Muscle of arm (tissue), 12 donors: ENCODE measurements around the gene NPR2. TPM values are rescaled to one million over a fixed set of nuclear protein-coding genes. Genes with fewer than 3 reads are reported as not detected.

Experiments
- DNase-seq: peaks from one replicate; pipeline ENCODE4 v3.0.0-alpha.2; 2013
- polyA plus RNA-seq, 12 donors: library from polyadenylated mRNA; unstranded; fragments of 120-200 nt; gene quantifications; one replicate each; pipeline ENCODE4 v1.2.1, GENCODE V29; 2013; ENCODE audit not compliant: insufficient read length in 12 of 12

The NPR2 gene
- polyA plus RNA-seq, 12 donors, result 14.4 to 30.9 (median 26.3) TPM; not detected in 1

GRCh38 chr9:35829084-35829763 is 37.8 kb downstream of the NPR2 start, which contains the start of gene TMEM8B:
Gene TMEM8B (plus strand): TSS chr9:35829228. CDS start chr9:35829448, 220 bp downstream.
- DNase-seq, result peak; percentile 95

- no peak for DNase-seq
Measured at GRCh38 chr9:35829764-35830096, 38.3 kb downstream of the NPR2 start.

GRCh38 chr9:35831040-35831439 is 39.6 kb downstream of the NPR2 start:
- no peak for DNase-seq

DNA sequence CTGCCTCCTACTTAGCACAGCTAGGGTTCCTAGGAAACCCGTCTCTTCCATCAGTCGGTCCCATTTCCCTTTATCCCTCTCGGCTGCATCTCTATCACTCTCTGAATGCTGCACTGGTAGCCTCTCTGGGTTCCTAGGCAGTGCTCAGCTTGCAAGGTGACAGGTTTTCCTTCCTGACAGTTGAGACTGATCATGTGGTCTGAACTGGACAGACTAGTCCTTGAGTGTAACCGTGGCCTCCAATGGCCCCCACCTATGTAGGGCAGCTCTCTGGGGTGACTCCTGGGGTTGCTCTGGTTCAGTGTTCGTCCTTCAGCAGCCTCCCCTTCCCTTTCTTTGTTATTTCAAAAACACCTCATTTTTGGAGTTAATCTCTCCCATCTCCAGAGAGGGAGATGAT is 41.4 kb downstream of the NPR2 start:
- DNase-seq, result no peak

DNA sequence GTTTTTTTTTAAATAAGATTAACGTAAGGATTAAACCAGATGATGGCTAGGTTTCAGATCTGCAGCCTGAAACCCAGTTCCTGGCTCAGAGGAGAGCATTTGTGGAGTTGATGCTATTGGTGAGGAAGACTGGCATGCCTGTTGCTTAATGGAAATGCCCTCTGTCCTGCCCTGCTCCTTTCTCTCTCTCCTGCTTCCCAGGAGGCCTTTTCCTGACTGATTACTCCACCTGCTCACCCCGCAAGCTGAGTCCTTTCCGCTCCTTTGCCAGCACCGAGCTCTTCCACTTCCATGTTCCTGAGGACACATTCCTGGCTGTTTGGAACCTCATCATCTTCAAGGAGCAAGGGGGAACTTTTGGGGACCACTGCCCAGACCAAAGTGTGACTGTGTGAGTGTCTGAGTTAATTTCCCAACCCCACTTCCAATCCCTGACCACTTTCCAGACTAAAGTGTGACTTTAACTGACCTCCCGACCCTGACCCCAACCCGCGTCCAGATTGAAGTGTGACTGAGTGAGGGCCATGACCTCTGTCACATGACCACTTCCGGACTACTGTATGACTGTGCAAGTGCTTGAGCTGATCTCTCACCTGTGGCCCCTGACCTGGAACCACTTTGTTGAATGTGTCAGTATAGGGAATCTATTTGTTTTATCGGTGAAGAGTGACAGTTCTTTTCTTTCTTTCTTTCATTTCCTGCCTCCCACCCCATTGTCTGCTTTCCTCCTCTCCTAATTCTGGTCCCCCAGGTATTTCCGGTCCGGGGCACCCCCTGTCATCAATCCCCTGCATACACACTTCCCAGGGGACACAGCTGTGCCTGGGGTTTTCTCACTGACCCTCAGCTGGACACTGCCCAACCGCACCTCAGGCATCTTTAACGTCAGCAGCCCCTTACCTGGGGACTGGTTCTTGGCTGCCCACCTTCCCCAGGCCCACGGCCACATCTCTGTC is 43.1 kb downstream of the NPR2 start:
- DNase-seq, result no peak

DNA sequence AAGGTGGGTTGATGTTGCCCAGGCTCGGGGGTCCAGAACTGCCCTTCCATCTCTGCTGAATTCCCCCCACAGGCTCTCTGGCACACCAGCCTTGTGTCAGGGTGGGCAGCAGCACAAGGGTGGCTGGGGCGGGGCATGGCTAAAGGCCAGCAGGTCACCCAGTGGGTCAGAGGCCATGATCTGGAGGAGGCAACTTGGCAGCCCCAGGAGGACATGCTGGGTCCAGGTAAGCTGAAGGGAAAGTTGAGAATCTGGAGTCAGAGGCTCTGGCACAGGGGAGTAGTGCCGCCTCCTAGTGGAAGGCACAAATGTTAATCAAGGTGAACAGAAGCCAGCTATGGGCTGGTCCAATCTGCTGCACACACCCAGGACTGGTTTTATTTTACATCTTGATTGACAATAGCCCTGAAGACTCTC is 43.8 kb downstream of the NPR2 start:
- no peak for DNase-seq

DNA sequence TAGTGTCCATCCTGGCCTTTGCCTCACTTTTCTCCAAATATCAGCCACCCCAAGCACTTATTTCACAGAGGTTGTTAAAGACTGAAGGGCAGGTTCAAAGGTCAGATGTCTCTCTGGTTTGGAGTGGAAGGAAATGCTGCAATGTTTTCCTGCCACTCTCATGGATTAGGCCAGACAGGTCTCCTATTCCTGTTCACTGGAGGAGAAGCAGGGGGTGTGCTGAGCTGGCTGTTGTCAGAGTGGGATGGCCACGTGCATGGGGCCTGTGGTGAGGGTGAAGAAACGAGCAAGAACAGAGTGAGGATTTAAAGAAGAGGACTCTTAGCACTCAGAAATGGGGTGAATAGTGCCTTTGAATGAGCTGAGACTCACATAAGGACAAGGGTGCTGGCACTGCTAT is 44.4 kb downstream of the NPR2 start:
- no peak for DNase-seq

DNA sequence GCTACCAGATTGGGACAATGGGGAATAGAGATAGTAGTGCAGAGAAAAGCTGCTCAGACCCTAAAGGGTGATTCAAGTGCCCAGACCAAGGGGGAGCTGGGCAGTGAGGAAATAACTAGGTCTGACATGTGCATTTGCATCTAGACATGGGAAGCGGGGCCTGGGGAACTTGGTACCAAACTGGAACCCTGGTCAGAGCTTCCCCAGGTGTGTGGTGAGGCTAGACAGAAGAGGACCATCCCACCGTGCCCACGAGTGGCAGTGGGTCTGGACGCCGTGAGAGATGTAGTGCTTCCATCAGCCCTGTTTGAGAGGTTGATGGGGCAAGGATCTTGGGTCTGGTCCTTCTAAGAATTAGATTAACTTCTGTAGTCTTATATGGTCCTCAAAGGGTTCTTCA is 45.2 kb downstream of the NPR2 start:
- no peak for DNase-seq

DNA sequence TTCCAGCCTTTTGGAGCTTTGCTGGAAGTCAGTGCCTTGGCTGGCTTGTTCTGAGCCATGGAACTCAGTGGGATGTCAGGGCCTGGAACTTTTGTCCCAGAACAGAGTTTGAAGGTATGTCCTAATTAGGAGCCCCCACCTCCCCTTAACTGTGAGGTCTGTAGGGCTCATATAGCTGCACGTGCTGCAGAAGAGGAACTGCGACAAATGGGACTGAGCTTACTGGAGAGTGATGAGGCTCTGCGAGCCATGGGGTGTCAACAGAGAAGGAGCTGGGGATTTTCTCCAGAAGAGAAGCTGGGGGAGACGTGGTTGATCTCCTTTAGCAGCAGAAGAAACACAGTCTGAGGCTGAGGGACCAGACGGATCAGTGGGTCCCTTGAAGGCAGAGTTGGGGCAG is 48.5 kb downstream of the NPR2 start:
- no peak for DNase-seq

- DNase-seq, result no peak
Measured at GRCh38 chr9:35840881-35841644, 49.7 kb downstream of the NPR2 start.

DNA sequence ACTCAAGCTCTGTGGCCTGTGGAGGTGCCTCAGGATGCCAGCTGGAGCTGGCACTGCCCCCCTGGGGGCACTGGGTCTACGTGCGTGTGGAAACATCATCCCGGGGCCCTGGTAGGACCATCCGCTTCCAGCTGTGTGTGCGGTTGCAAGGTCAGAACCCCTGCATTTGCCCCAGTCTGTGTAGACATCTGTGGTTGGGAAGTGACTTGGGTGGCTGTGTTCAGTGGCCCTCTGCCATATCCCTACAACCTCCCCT is 50.2 kb downstream of the NPR2 start:
- no peak for DNase-seq

- DNase-seq, result no peak
Measured at GRCh38 chr9:35842020-35842745, 50.8 kb downstream of the NPR2 start.

GRCh38 chr9:35842795-35843194 is 51.4 kb downstream of the NPR2 start:
- DNase-seq, result no peak

- peak; percentile 91 for DNase-seq
Measured at GRCh38 chr9:35844628-35845270, 53.4 kb downstream of the NPR2 start.

DNA sequence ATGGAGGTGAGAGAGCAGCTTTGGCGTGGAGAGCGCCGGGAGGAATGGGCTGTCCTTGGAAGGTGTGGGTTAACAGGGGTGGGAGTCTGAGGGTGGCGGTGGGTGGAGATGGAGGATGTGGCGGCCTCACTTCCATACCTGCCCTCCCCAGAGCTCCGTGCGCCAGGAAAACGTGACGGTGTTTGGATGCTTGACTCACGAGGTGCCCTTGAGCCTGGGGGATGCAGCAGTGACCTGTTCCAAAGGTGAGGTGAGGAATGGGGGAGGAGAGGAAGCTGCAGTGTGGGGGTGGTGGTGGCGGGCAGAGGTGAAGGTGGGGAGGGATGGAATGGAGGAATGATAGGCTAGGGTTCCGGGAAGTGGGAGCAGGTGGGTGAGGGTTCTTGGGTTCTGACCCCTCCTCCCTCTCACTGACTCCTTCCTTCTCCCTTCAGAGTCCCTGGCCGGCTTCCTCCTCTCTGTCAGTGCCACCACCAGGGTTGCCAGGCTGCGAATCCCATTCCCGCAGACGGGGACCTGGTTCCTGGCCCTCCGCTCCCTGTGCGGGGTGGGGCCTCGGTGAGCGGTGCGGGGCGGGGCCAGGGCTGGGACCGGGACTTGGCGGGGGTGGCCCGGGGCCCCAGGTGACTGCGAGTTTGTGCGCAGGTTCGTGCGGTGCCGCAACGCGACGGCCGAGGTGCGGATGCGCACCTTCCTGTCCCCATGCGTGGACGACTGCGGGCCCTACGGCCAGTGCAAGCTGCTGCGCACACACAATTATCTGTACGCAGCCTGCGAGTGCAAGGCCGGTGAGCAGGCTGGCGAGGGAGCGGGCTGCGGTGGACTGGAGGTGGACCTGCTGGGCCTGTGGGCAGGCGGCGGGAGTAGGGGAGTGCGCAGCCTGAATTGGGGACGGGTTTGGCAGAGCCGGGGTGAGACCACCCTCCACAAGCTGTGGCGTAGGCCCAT is 54.7 kb downstream of the NPR2 start:
- DNase-seq, result no peak

- DNase-seq, result no peak
Measured at GRCh38 chr9:35847792-35848572, 56.6 kb downstream of the NPR2 start.

- DNase-seq, result no peak
Measured at GRCh38 chr9:35852267-35852815, 61.0 kb downstream of the NPR2 start.

DNA sequence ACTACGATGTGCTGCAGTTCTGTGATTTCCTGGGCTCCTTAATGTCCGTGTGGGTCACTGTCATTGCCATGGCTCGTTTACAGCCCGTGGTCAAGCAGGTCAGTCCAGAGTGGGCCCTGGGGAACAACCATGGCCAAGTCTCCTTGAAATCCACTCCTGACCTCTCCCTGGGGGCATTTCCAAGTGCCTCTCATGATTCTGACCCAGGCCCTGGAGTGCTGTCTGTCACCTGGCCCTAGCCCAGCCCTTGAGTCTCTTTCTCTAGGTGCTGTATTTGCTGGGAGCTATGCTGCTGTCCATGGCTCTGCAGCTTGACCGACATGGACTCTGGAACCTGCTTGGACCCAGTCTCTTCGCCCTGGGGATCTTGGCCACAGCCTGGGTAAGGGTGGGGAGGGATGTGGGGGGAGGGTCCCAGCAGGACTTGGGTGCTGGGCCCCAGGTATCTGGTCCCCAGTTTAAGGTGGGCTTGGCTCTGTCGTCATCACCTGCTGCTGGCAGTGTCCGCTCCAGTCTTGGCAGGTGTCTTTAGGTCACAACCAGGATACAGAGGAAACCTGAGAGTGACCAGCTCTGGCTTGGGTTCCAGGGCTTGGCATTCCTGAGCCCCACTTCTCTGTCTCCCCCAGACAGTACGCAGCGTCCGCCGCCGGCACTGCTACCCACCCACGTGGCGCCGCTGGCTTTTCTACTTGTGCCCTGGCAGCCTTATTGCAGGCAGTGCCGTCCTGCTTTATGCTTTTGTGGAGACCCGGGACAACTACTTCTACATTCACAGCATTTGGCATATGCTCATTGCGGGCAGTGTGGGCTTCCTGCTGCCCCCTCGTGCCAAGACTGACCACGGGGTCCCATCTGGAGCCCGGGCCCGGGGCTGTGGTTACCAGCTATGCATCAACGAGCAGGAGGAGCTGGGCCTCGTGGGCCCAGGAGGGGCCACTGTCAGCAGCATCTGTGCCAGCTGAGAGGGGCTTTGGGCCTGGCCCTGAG is 61.8 kb downstream of the NPR2 start:
- no peak for DNase-seq
